HG03103 (cell line): ENCODE data around the gene BMP10.
"Not testable (repeated sequence)": the region's sequence is repeated elsewhere in the genome, so short reads cannot be mapped to it uniquely, and the experiment has no call there.

Experiments used
- ATAC-seq: cut with Tn5 transposase; IDR thresholded peaks from one replicate; pipeline ENCODE4 v1.9.1; 2021; ENCODE audit warnings: low read depth; ENCODE audit not compliant: unreplicated experiment

The BMP10 gene

DNA sequence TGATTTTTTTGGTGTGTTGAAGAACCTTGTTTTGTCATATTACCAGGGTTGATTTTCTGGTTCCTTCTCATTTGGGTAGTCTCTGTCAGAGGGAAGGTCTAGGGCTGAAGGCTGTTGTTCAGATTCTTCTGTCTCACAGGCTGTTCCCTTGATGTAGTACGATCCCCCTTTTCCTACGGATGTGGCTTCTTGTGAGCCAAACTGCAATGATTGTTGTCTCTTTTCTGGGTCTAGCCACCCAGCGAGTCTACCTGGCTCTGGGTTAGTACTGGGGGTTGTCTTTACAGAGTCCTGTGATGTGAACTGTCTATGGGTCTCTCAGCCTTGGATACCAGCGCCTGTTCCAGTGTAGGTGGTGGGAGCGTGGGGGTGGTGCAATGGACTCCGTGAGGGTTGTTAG lies 24.8 kb upstream of the BMP10 start:
- ATAC-seq = not testable (repeated sequence)

DNA sequence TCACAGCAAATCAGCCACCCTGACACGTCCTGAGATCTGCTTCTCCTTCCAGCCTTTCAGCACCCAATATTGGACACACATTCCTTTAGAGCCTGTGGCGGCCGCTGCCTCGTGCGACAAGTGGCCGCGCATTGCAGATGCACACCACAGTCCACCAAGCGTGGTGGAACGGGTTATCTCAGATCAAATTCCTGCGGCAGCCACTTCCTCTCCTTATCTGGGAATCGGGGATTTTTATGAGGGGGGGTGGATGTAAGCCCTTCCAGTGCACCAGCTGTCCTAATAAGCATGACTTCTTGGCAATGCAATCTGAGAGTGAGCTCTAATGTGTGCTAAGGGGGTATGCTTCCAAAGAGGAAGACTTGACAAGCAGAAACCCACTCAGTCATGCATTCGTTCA lies 18.3 kb upstream of the BMP10 start:
- no peak for ATAC-seq

DNA sequence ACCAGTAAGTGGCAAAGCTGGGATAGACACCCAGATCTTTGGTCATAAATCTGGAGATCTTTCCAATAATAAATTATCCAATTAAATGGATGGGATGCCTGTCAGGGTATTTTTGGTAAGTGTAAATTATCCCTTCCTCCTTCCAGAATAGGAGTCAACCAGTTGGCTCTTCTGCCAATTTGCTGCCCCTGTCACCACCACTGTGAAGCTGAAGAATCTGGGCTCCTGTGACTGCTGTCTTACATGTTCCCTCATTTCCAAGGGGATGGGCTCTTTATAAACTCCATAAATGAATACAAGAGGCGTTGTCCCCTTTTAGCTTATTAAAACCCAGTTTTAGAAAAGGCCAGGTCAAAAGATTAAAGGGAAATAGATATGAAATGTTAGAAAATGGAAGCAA lies 17.8 kb upstream of the BMP10 start:
- no peak for ATAC-seq

DNA sequence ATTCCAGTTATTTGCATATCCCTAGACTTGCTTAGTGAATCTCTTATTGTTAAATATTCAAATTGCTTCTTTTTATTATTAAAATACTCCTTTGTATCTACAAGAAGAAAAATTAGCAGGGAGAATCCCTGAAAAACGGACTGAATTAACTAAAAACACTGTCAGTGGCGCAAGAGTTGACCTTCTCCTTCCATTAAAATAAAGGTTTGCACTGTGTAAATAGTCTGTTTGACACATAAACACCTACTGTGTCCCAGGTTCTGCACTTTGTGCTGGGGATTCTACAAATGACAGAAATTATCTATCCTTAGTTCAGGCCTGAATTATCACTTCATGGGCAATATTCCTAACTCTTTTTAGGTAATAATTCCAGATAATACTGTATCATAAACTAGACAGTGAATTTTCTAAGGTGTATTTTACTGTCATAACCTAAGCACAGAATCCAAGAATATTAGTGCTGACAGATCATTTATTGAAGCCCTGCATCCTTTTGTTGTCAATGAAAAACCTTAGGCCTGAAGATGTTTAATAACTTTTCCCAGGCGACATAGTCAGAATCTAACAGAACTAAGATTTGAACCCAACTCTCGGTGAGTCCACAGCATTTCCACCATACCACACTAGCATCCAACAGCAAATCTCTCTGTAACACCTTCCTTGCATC lies 17.0 kb upstream of the BMP10 start:
- ATAC-seq = no peak

DNA sequence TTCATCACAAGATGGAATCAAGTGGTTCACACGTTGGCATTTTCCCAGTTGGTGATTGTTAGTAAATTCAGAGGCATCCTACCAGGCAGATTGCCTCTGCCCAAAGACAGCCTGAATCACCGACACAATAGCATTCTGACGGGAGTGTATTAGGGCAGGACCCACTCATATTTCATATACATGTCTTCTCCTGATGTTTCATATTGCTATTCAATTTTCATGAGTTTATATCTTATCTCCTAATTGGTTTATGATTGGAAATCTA lies 14.5 kb upstream of the BMP10 start:
- no peak for ATAC-seq

DNA sequence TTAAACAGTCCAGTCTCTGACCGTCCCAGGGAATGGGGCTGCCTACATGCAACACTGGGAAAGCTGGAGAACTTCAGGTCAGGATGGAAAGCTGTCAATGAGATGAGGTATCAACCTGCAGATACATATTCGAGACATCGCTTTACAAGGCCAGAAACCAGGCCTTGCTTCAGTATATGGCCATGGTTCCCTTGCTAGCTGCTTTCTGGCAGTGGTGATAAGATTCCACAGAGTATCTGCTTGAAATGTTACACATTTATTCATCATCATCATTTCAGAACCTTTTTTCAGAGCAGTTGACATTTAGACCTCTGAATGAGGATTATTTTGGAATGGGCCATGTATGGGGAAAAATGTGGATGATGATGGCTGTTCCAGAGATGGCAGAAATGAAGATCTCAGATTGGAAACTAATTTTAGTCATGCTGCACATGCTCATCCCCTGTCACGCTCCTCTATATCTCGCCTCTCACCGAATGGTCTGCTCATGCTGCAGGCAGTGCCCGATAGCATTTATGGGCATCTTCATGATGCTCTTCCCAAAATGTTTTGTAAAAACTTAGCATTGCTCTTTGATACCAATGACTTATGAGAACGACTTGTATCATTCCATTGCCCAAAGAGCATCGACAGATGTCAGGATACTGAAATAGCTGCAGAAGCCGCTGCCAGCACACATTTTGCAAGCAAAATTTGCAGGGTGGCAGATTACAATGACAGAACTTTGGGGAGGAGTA lies 14.0 kb upstream of the BMP10 start:
- no peak for ATAC-seq

DNA sequence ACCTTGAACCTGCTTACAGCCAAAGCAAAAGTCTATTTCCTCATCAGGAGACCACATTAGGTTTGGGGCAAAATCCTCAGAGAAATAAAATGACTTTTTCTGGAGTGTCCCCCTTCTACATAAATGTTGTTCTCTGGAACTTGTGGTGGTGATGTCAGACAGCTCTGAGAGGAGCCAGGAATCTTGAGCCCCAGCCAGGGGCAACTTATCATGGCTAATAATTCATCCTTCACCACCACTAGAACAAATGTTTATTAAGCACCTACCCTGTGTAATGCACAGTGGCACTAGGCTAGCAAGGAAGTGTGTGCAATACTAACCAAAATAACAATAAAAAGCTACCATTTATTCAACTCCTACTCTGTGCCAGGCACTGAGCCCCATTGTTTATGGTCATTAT lies 9.0 kb upstream of the BMP10 start:
- ATAC-seq = no peak

DNA sequence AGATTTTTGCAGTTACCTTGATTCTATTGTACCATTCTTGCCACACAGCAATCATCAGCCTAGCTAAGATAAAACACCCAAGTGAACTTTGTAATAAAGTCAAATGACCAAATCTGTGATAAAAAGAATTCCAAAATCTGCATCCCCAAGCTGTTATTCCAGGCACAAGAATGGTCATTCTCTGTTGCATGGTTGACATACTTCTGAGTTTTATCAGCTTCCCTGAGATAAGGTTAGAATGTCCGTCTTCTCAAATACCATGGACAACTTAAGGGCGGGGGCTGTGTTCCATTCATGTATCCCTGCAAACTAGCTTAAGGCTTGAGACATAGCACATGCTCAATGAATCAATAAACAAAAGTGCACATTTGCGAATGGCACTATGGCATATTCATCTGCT lies 8.1 kb upstream of the BMP10 start:
- no peak for ATAC-seq

DNA sequence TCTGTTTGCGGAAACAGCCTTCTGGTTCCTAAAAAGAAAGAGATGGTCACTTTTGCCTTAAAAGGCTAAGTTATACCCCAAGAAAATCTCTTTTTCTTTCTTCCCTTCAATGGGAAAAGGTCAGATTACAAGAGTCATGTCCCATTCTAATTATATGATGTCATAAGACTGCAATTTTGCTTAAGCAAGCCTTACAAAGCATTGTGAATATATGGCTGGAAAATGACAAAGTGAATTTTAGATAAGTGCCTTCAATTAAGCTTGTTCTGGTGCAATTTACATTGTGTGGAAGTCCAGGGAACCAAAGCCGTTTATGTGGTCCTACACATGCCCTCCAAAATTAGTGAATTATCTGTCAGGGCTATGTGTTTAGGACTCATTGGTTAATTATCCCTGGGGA lies 7.6 kb upstream of the BMP10 start:
- ATAC-seq = no peak

DNA sequence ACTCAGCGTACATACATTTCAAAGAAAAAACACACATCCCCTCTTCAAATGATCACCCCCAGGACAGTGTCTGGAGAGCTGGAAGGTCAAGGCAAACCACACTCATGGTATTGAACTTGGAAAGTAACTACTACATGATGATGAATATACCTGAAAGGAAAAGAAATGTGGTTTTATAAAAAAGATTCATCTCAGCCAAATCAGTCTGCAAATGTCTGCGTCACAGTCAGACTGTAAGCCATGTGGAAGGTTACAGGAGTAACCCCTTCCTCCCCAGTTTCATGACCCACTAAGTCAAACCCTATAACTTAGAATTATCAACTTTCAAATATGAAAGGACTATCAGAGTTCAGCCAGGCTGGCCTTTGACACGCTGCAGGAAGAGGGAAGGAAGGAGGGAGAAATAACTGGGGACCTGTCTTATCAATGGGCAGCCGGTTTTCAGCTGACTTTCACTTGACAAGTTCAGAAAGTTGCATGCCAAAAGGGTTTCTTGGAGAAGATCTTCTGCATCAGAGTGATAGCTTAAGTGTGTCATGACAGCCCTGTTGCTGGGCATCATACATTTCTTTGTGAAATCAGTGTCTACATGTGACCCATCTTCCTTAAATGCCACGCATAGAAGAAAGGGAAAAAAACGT lies 7.0 kb upstream of the BMP10 start:
- ATAC-seq = no peak

DNA sequence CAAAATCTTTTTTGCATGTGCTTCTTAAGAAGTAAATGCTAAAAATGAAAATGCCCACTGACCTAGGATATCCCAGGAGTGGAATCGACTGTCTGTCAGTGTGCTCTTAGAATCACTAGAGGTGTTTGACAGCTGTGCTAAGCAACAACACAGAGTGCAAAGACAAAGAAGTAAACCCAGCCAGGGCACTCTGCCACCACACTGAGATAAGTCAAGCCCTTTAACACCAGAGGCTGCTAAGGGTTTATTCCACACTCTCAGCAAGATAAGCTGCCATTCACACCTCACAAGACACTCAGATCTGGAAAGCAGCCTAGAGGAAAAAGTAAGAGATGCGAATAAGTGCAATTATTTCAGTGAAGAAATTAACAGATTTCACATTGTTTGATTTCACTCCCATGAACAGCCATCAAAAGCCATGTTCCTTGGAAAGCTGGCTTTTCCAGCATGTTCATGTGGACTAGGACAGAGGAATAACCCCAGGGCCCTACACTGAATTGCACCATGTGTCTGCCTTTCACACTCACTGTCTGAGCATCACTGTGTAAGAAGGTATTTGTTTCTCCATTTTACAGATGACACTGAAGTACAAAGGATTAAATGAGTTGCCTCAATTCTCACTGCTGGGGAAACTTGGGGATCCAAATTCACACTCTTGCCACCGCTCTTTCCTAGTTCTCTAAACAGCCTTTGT lies 6.0 kb upstream of the BMP10 start:
- no peak for ATAC-seq

DNA sequence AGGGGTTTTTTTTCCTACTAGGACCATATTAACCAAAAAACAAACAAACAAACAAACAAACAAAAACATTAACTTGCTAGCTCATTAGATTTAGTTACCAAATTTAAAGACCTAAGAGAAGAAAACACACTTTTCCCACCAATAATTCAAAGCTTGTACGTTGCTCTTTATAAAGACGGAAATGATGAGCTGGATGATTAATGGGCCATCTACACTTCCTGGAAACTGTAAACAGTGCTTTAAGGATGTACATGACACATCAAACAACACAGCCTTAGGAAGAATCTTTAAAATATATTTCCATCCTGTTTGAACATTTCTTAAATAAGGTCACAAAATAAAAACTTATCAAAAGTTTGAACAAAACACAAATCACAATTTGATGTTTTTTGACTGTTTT lies 982 bp downstream of the BMP10 start:
- no peak for ATAC-seq

DNA sequence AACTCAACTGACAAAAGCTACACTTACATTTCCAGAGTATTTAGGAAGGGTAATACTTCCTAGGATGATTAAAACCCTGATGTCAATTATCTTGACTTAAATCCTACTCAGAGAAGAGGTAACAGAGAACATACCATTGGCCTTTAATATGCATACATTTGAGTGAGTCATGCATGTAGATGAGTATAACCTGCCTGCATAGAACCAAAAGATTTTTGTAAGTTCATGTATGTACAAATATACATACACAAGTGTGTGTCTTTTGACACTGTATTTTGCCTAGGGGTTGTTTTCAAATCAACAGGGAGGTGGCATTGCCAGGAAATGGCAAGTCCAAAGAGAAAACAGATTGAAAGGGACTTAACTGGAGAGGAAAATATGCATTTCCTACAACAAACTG lies 6.1 kb downstream of the BMP10 start:
- ATAC-seq = no peak

DNA sequence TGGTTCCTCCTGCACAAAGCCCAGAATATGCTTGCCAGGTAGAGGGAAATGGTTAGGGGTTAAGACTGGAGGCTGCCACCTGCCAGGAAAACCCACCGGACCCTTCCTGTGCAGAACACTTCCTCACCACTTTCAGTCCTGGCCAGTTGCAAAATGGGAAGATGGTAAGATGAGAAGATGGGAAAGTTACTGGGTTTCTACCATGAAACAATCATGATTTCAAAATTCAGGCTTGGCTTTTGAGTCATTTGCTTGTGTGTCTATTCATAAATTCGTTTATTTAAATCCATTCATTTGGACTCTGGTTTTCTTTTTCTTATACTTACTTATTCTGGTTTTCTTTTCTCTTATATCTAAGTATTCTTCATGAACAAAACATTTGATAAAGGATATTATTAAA lies 7.2 kb downstream of the BMP10 start:
- no peak for ATAC-seq

DNA sequence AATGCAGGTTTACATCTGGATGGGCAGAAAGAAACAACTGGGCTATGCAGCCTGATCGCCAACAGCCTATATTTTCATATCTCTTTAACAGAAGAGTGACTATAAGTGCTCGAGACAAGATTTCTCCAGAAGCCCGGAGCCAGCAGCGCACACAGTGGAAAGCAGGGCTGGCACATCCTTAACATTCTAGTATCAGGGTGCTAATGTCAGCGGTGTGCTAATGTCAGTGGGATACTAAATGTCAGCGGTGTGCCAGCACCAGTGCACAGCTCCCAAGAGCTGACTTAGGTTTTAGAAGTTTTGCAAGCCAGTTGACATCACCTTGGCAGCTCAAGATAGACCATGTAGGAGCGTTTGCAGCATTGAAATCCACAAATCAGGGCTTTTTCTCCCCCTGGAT lies 8.3 kb downstream of the BMP10 start:
- no peak for ATAC-seq

DNA sequence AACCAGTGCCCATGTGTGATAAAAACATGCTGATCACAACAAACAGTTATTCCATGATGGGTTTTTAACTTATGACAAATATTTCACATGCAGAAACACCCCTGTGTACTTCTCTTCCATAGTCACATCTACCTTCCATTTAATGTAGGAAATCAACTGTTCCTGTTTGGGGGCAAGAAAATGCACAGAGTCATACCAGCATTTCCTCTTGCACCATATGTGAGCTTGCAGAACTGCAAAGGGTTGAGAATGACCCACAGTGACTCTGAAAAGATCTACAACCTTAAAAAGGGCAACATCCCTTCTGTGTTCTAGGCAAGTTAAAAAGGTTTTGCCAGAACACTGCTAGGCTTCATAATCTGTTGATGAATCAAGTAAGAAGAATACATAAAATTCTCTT lies 9.9 kb downstream of the BMP10 start:
- no peak for ATAC-seq

DNA sequence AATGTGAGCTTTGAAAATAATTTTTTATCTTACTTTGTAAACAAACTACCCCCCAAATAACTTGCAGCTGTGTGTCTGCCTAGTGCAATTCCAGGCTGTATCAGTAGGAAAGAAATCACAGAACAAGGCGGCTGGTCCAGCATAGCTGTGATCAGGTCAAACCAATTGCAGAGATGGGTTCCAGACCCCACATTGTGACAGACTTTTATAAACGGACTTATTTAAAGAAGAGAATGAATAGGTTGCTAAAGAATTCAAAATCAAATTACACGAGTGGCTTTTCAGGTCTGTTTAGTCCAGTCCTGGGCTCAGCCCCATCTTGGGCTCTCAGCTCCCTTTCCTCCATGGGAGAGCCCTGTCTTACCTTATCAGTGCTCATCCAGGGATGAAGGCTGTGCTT lies 11.1 kb downstream of the BMP10 start:
- ATAC-seq = no peak

DNA sequence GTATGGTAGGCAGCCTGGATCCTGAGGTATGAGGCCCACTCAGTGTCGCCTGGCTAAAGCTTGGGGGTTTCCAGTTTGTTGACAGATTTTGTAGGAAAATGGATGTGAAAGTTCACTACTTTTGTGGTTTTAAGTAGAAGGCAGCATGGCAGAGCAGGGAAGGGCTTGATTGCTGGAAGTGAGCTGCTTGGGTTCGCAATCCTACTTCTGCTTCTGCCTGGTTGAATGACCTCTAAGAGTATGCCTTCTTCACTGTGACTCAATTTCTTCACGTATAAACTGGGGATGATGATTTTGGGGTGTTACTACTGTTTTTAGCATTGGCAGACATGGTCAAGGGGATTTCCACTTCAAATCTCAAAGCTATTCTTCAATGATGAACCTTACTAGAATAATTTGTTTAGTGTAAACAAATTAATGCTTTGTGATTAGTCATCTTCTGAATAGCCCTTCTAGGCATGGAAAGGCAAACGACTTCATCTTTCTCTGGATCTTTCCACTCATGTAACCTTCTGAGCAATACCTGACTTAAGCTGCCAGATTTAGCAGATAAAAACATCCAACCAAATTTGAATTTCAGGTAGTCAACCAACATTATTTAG lies 13.2 kb downstream of the BMP10 start:
- ATAC-seq = no peak

DNA sequence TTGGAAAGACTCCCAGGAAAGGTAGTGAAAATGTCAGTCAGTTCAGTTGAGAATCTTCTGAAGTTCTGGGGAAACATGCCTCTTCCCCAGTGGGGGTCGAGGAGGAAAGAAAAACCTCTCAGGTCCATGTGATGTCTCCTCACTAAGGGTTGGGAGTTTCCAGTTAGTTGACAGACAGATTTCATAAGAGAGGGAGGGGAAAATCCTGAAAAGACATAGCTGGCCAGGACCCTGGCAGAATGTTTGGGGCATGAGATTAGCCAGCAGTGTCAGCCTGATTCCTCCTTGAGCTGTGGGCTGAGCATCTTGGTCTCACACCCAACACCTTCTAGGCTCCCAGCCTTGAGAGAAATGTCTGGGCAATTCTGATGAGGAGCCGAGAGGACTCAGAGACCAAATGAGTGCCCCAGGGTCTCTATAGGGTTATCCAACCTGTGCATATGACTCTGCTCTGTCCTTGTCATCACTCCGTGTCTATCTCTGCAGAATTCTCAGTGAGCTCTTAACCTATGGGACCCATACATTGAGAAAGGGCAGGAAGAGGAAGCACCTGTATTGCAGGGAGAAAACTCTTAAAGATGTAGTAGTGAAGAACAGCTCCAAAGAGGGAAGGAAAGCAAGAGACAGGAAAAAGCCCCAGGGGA lies 13.9 kb downstream of the BMP10 start:
- ATAC-seq = no peak

DNA sequence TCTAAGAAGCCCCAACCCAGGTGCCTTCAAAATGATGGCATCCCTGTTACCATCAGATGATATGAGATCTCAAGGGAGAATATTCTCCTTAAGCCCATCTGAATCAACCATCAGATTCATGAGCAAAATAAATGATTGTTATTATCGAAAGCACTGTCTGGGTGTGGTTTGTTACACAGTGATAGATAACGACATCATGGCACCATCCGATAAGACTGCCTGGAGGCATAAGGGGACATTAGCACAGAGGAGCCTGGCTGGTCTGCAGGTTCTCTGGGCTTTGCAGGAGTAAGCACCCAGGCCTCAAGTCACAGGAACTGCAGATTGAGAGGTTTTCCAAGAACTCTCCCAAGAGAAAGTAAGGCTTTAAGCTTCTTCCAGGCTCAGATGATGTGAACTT lies 15.6 kb downstream of the BMP10 start:
- no peak for ATAC-seq

DNA sequence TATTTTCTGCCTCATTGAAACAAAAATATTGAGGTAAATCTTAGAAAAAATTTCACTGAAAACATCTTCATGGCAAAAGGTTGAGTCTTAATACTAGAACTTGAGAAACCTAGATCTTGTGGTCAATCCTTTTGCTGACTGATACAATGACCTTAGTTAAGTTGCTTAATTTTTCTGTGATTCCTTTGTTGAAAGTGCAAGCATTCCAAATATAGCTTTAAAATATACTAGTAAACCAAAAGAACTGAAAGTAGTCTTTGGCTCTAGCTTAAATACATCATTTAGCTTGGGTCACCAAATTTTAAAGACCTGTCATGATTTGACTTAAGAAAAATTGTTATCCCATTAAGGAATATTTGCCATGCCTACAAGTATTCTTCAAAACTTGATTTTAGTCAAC lies 16.7 kb downstream of the BMP10 start:
- no peak for ATAC-seq
